Lower leg skin (tissue), 4 donors: ENCODE data around the gene ULK2. TPM values are rescaled to one million over a fixed set of nuclear protein-coding genes. Genes with fewer than 3 reads are reported as not detected.

Experiments used
- DNase-seq, 2 donors: peaks; one replicate each; pipeline ENCODE4 v3.0.0-alpha.2; 2019; ENCODE audit warnings: low spot score in 2 of 2
- H3K4me3 ChIP-seq: fragments of 200-600 bp; sonication (generic); 2 replicates; pipeline ENCODE4 v1.5.1; 2017; ENCODE audit warnings: mild to moderate bottlenecking, low read depth; ENCODE audit not compliant: poor library complexity, severe bottlenecking
- CTCF ChIP-seq, 3 donors: fragments of 450-650 bp; IDR thresholded peaks; one replicate each; pipeline ENCODE4 v1.5.1; 2016; ENCODE audit warnings: antibody characterized with exemption in 3 of 3, mild to moderate bottlenecking in 3 of 3, moderate library complexity in 2 of 3
- POLR2A ChIP-seq, 2 donors: fragments of 450-650 bp; IDR thresholded peaks; one replicate each; pipeline ENCODE4 v1.6.1; 2016 to 2017; ENCODE audit warnings: antibody characterized with exemption in 2 of 2, mild to moderate bottlenecking in 1 of 2, moderate library complexity in 1 of 2
- WGBS, 2 donors: methylation state at CpG; one replicate each; pipeline ENCODE4 v1.1.5; 2018; 5-methylcytosine and 5-hydroxymethylcytosine counted together
- intact Hi-C: fragments of 100-400 bp; cut with DNase I; formaldehyde crosslinking; loops from one replicate; pipeline ENCODE4 v1.15.0; 2023; ENCODE audit warnings: low total_unique reads
- total RNA-seq, 4 donors: library from RNA; depleted of rRNA; stranded (reverse); fragments of >200 nt; gene quantifications; one replicate each; pipeline ENCODE4 v1.1.0, GENCODE V29; 2016

Gene ULK2
- total RNA-seq, 4 donors from 2014 or later = 10.0 to 24.8 (median 19.7) TPM

GRCh38 chr17:19796457-19796856 is 71.3 kb downstream of the ULK2 start:
- no peak for TF ChIP-seq POLR2A (IDR thresholded peaks at IDR 0.05)
- TF ChIP-seq CTCF (IDR thresholded peaks at IDR 0.05) = no peak
- H3K4me3 ChIP-seq = no peak overlapping the region
- intact Hi-C loops = no loop called here
- WGBS, 2 donors = 97 to 99% methylated on average over 4 of the region's 4 CpGs
- no peak for DNase-seq

GRCh38 chr17:19791918-19792550 is 75.7 kb downstream of the ULK2 start:
- DNase-seq = no peak
- intact Hi-C loops = no loop called here
- no peak overlapping the region for H3K4me3 ChIP-seq
- 94% methylated on average over 3 of the region's 3 CpGs for WGBS, 2 donors
- TF ChIP-seq CTCF (IDR thresholded peaks at IDR 0.05) = no peak
- TF ChIP-seq POLR2A (IDR thresholded peaks at IDR 0.05) = no peak

GRCh38 chr17:19787733-19788357 is 79.9 kb downstream of the ULK2 start:
- H3K4me3 ChIP-seq = no peak overlapping the region
- intact Hi-C loops = no loop called here
- DNase-seq = no peak
- WGBS, 2 donors = 78 to 85% methylated on average over 7 of the region's 7 CpGs
- no peak for TF ChIP-seq POLR2A (IDR thresholded peaks at IDR 0.05)
- TF ChIP-seq CTCF (IDR thresholded peaks at IDR 0.05) = no peak

GRCh38 chr17:19785854-19786253 is 81.9 kb downstream of the ULK2 start:
- no peak for TF ChIP-seq CTCF (IDR thresholded peaks at IDR 0.05)
- TF ChIP-seq POLR2A (IDR thresholded peaks at IDR 0.05) = no peak
- DNase-seq = no peak
- intact Hi-C loops = no loop called here
- WGBS, 2 donors = 72 to 85% methylated on average over 4 of the region's 4 CpGs
- H3K4me3 ChIP-seq = no peak overlapping the region

GRCh38 chr17:19781488-19782458 is 86.0 kb downstream of the ULK2 start:
- no peak for TF ChIP-seq POLR2A (IDR thresholded peaks at IDR 0.05)
- no peak for TF ChIP-seq CTCF (IDR thresholded peaks at IDR 0.05)
- intact Hi-C loops = no loop called here
- WGBS, 2 donors = 90 to 91% methylated on average over 9 of the region's 9 CpGs

More at GRCh38 chr17:19781488-19782458, 86.0 kb downstream of the ULK2 start:
- DNase-seq = no peak
- H3K4me3 ChIP-seq = no peak overlapping the region
